HCT116 (cell line): ENCODE data around the gene FOXM1.

Experiments used
- CEBPB ChIP-seq: IDR thresholded peaks from 2 replicates; pipeline ENCODE4 v1.6.1; 2012; ENCODE audit warnings: low read depth
- CTCF ChIP-seq, 3 experiments: fragments of 200-600 bp in 1 of 3; sonication (generic) in 1 of 3; IDR thresholded peaks in 2 of 3; conservative IDR thresholded peaks in 1 of 3; 2 replicates each; pipeline ENCODE4 v1.5.1; 2012 to 2017; ENCODE audit warnings: low read depth in 2 of 3, low read length in 2 of 3, antibody characterized with exemption in 1 of 3, borderline replicate concordance in 1 of 3, control low read depth in 1 of 3, mild to moderate bottlenecking in 1 of 3, mixed read lengths in 1 of 3, mixed run types in 1 of 3, moderate library complexity in 1 of 3; ENCODE audit not compliant: insufficient read depth in 1 of 3

- TF ChIP-seq CTCF (IDR thresholded peaks at IDR 0.05 in 2 of 3, conservative IDR thresholded peaks at IDR 0.05 in 1 of 3; ENCODE audit: borderline replicate concordance in 1 of 3, insufficient read depth in 1 of 3, low read depth in 2 of 3, low read length in 2 of 3) (no peak), CEBPB (no peak)
Measured at GRCh38 chr12:2890001-2890387, 13.0 kb upstream of the FOXM1 start.
